Smooth muscle cell (in vitro differentiated cells): ENCODE data around the gene ATG13. TPM values are rescaled to one million over a fixed set of nuclear protein-coding genes. Genes with fewer than 3 reads are reported as not detected.

Experiments
- DNase-seq: peaks from one replicate; lab custom pipeline; 2025; ENCODE audit not compliant: unreplicated experiment; lab: John Stamatoyannopoulos, UW
- H2AFZ ChIP-seq: fragments of 200-600 bp; sonication (generic); 2 replicates; pipeline ENCODE4 v1.6.0; 2016; ENCODE audit warnings: antibody characterized with exemption, low read depth, mild to moderate bottlenecking
- H3F3A ChIP-seq: fragments of 200-600 bp; sonication (generic); 2 replicates; pipeline ENCODE4 v1.6.0; 2017; ENCODE audit warnings: antibody characterized with exemption, low read depth
- H3K27ac ChIP-seq: fragments of 200-600 bp; sonication (generic); 2 replicates; pipeline ENCODE4 v1.5.1; 2016; ENCODE audit warnings: low read depth, mild to moderate bottlenecking
- H3K27me3 ChIP-seq: fragments of 200-600 bp; sonication (generic); 2 replicates; pipeline ENCODE4 v1.6.1; 2016; ENCODE audit warnings: low read depth, mild to moderate bottlenecking
- H3K36me3 ChIP-seq: fragments of 200-600 bp; sonication (generic); 2 replicates; pipeline ENCODE4 v1.5.1; 2016; ENCODE audit warnings: low read depth
- H3K4me1 ChIP-seq: fragments of 200-600 bp; sonication (generic); 2 replicates; pipeline ENCODE4 v1.5.1; 2016; ENCODE audit warnings: low read depth
- H3K4me2 ChIP-seq: fragments of 200-600 bp; sonication (generic); 2 replicates; pipeline ENCODE4 v1.6.0; 2016; ENCODE audit warnings: mild to moderate bottlenecking
- H3K4me3 ChIP-seq: fragments of 200-600 bp; sonication (generic); 2 replicates; pipeline ENCODE4 v1.5.1; 2016; ENCODE audit warnings: mild to moderate bottlenecking
- H3K79me2 ChIP-seq: fragments of 200-600 bp; sonication (generic); 2 replicates; pipeline ENCODE4 v1.6.0; 2016; ENCODE audit warnings: low read depth, mild to moderate bottlenecking
- H3K9ac ChIP-seq: fragments of 200-600 bp; sonication (generic); 2 replicates; pipeline ENCODE4 v1.6.0; 2016; ENCODE audit warnings: low read depth
- H3K9me3 ChIP-seq: fragments of 200-600 bp; sonication (generic); replicated peaks from 2 replicates; pipeline ENCODE4 v1.5.1; 2016; ENCODE audit warnings: low read depth
- H4K20me1 ChIP-seq: fragments of 200-600 bp; sonication (generic); 2 replicates; pipeline ENCODE4 v1.6.0; 2016; ENCODE audit warnings: low read depth
- WGBS: methylation state at CpG from one replicate; pipeline ENCODE4 v1.1.7; 2016; ENCODE audit warnings: low lambda C conversion rate; 5-methylcytosine and 5-hydroxymethylcytosine counted together
- polyA plus RNA-seq: library from polyadenylated mRNA; unstranded; fragments of >200 nt; fragmentation: Nextera tagmentation; extraction: Ambion mirVana; gene quantifications from 2 replicates; pipeline ENCODE4 v1.2.1, GENCODE V29; 2016
- total RNA-seq: library from RNA; depleted of rRNA; stranded (reverse); fragments of >200 nt; gene quantifications from 2 replicates; pipeline ENCODE4 v1.2.3, GENCODE V29; 2014
- TF ChIP-seq, protein P1 (sequence below): fragments of 200-600 bp; sonication (generic); IDR thresholded peaks from 2 replicates; pipeline ENCODE4 v1.5.1; 2017; ENCODE audit warnings: borderline replicate concordance, mild to moderate bottlenecking, antibody characterized with exemption; ENCODE audit not compliant: insufficient read depth, poor library complexity, severe bottlenecking

Gene ATG13
- total and polyA plus RNA-seq, 2 experiments from 2014 or later: 66.3 to 96.5 TPM

DNA sequence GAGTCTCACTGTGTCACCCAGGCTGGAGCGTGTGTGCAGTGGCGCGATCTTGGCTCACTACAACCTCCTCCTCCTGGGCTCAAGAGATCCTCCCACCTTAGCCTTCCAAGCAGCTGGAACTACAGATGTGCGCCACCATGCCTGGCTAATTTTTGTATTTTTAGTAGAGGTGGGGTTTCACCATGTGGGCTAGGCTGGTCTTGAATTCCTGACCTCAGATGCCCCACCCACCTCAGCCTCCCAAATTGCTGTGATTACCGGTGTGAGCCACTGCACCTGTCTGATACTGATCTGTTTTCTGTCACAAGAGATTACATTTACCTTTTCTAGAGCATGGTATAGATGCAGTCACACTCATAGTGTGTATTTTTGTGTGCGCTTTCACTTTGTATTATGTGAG lies 11.6 kb downstream of the ATG13 start:
- H3K79me2 ChIP-seq: peaks cover 41% of the 10 kb centered on the region
- no peak overlapping the region for H2AFZ ChIP-seq
- H3K9ac ChIP-seq: no peak overlapping the region
- no peak overlapping the region for H3K27ac ChIP-seq
- H3K4me1 ChIP-seq: no peaks in the 10 kb centered on the region
- H3K4me3 ChIP-seq: no peak overlapping the region
- TF ChIP-seq, protein P1, sequence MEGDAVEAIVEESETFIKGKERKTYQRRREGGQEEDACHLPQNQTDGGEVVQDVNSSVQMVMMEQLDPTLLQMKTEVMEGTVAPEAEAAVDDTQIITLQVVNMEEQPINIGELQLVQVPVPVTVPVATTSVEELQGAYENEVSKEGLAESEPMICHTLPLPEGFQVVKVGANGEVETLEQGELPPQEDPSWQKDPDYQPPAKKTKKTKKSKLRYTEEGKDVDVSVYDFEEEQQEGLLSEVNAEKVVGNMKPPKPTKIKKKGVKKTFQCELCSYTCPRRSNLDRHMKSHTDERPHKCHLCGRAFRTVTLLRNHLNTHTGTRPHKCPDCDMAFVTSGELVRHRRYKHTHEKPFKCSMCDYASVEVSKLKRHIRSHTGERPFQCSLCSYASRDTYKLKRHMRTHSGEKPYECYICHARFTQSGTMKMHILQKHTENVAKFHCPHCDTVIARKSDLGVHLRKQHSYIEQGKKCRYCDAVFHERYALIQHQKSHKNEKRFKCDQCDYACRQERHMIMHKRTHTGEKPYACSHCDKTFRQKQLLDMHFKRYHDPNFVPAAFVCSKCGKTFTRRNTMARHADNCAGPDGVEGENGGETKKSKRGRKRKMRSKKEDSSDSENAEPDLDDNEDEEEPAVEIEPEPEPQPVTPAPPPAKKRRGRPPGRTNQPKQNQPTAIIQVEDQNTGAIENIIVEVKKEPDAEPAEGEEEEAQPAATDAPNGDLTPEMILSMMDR: no peak
- H3K27me3 ChIP-seq: no peaks in the 10 kb centered on the region
- no peaks in the 10 kb centered on the region for H3F3A ChIP-seq
- no peaks in the 10 kb centered on the region for H3K9me3 ChIP-seq
- peaks cover 5% of the 10 kb centered on the region for H3K36me3 ChIP-seq
- no peak for DNase-seq
- 94% methylated on average over 6 of the region's 6 CpGs for WGBS
- H3K4me2 ChIP-seq: no peak overlapping the region
- H4K20me1 ChIP-seq: peaks cover 46% of the 10 kb centered on the region

DNA sequence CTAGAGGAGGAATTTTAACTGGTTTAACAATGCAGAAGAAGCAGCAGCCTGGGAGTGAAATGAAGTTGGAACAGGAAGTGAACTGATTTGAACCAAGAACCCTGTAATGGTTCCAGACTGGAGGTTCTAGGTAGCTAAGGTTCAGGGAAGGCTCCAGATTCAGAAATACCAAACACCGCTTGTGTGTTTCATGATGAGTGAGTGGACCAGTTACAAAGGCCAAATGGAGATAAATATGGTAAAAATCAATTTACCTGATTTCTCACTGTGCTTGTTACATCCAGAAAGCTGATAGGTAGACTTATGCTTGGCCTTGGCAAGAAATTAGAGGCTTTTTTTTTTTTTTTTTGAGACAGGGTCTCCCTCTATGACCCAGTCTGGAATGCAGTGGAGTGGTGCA lies 12.9 kb downstream of the ATG13 start:
- Histone ChIP-seq H3K36me3 (no peaks in the 10 kb centered on the region), H3K4me2 (no peak overlapping the region), H4K20me1 (peaks cover 39% of the 10 kb centered on the region), H2AFZ (no peak overlapping the region), H3K9me3 (no peaks in the 10 kb centered on the region), H3K27ac (no peak overlapping the region), H3K4me1 (no peaks in the 10 kb centered on the region), H3K4me3 (no peak overlapping the region), H3K27me3 (no peaks in the 10 kb centered on the region), H3K9ac (no peak overlapping the region), H3K79me2 (peaks cover 33% of the 10 kb centered on the region), H3F3A (no peaks in the 10 kb centered on the region)
- WGBS: 96% methylated on average over 1 of the region's 1 CpG
- TF ChIP-seq, protein P1: no peak
- no peak for DNase-seq

DNA sequence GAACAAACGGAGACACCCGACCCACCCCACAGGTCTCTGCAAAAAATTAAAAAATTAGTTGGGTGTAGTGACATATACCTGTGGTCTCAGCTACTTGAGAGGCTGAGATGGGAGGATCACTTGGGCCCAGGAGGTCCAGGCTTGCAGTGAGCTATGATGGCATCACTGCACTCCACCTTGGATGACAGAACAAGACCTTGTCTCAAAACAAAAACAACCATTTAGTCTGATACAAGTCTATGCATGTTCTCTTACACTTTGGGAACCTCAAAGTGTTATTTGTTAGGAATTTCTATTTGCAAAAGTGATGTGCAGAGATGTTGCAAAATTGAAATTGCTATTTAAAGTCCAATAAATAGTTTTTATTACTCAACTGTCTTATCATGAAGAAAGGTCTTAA lies 14.3 kb downstream of the ATG13 start:
- H3K4me3 ChIP-seq: no peak overlapping the region
- DNase-seq: no peak
- peaks cover 34% of the 10 kb centered on the region for H4K20me1 ChIP-seq
- TF ChIP-seq, protein P1: no peak
- H3K79me2 ChIP-seq: peaks cover 31% of the 10 kb centered on the region
- no peak overlapping the region for H3K4me2 ChIP-seq
- H3K36me3 ChIP-seq: peaks cover 4% of the 10 kb centered on the region
- H3K27ac ChIP-seq: no peak overlapping the region
- H3K9me3 ChIP-seq: no peaks in the 10 kb centered on the region
- H3F3A ChIP-seq: no peaks in the 10 kb centered on the region
- H2AFZ ChIP-seq: no peak overlapping the region
- no peaks in the 10 kb centered on the region for H3K4me1 ChIP-seq
- H3K27me3 ChIP-seq: no peaks in the 10 kb centered on the region
- WGBS: 98% methylated on average over 2 of the region's 2 CpGs
- H3K9ac ChIP-seq: no peak overlapping the region

DNA sequence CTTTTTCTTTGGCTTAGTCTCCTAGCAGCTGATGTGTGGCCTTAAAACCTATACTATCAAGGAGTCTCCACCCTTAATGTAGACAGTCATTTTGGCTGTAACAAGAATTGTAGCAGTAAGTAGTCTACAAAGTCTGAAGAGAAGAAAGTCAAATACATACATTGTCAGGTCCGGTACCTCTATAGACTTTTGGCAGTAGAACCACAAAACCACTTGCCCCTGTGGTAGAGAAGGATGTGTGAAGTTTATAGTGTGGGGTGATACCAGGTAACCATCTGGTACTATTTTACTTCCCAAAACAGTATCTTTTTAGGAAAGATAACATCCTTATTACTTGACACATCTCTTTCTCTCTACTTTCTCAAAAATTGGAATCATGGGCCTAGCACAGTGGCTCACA lies 15.1 kb downstream of the ATG13 start:
- Histone ChIP-seq H3K9me3 (no peaks in the 10 kb centered on the region), H3K27me3 (no peaks in the 10 kb centered on the region), H3K4me3 (no peak overlapping the region), H3F3A (no peaks in the 10 kb centered on the region), H2AFZ (no peak overlapping the region), H3K79me2 (peaks cover 28% of the 10 kb centered on the region), H3K27ac (no peak overlapping the region), H4K20me1 (peaks cover 31% of the 10 kb centered on the region), H3K9ac (no peak overlapping the region), H3K36me3 (peaks cover 4% of the 10 kb centered on the region), H3K4me2 (no peak overlapping the region), H3K4me1 (no peaks in the 10 kb centered on the region)
- TF ChIP-seq, protein P1: no peak
- 100% methylated on average over 1 of the region's 1 CpG for WGBS
- no peak for DNase-seq
